SH-SY5Y (cell line): ENCODE results near the gene ANKS3.

ENCODE experiments used
- GATA2 ChIP-seq: IDR thresholded peaks from 2 replicates; pipeline ENCODE4 v1.6.1; 2011; ENCODE audit warnings: mild to moderate bottlenecking, low read depth, low read length
- GATA3 ChIP-seq: IDR thresholded peaks from 2 replicates; pipeline ENCODE4 v1.6.1; 2011; ENCODE audit warnings: low read depth, mild to moderate bottlenecking, low read length, moderate library complexity

DNA sequence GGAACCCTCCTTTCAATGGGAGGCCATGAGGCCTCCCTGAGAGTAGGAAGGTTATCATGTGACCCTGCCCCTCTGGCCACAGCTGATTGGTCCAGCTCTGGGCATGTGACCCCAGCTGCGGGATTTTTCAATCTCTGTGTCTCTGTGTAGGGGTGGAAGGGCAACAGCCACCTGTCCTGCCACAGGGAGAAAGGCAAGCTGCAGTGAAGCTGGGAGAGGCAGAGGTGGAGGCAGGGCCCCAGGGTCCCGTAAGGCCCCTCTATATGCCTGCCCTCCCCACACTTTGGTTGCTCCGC lies 11.2 kb upstream of the ANKS3 start:
- TF ChIP-seq GATA2 (no peak), GATA3 (no peak)
